SH-SY5Y (cell line): ENCODE data around the gene PRPH2.

Experiments used
- GATA2 ChIP-seq: IDR thresholded peaks from 2 replicates; pipeline ENCODE4 v1.6.1; 2011; ENCODE audit warnings: mild to moderate bottlenecking, low read depth, low read length
- GATA3 ChIP-seq: IDR thresholded peaks from 2 replicates; pipeline ENCODE4 v1.6.1; 2011; ENCODE audit warnings: low read depth, mild to moderate bottlenecking, low read length, moderate library complexity

GRCh38 chr6:42659806-42660205 is 62.6 kb downstream of the PRPH2 start:
- TF ChIP-seq GATA2 = no peak
- TF ChIP-seq GATA3 = no peak
